ENCODE results near the gene PSEN1.

The PSEN1 gene

DNA sequence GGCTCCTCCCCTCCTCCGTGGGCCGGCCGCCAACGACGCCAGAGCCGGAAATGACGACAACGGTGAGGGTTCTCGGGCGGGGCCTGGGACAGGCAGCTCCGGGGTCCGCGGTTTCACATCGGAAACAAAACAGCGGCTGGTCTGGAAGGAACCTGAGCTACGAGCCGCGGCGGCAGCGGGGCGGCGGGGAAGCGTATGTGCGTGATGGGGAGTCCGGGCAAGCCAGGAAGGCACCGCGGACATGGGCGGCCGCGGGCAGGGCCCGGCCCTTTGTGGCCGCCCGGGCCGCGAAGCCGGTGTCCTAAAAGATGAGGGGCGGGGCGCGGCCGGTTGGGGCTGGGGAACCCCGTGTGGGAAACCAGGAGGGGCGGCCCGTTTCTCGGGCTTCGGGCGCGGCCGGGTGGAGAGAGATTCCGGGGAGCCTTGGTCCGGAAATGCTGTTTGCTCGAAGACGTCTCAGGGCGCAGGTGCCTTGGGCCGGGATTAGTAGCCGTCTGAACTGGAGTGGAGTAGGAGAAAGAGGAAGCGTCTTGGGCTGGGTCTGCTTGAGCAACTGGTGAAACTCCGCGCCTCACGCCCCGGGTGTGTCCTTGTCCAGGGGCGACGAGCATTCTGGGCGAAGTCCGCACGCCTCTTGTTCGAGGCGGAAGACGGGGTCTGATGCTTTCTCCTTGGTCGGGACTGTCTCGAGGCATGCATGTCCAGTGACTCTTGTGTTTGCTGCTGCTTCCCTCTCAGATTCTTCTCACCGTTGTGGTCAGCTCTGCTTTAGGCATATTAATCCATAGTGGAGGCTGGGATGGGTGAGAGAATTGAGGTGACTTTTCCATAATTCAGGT lies at the start of gene PSEN1:
PSEN1 (plus strand) TSS at position 121 of the 839 bp plus-strand sequence. CDS start 11,513 bp downstream, outside the sequence.
- Histone ChIP-seq H3K79me2 (ENCODE audit: insufficient read depth, low read depth) (peaks cover 39% of the 10 kb centered on the region), H3K27me3 (ENCODE audit: insufficient read depth, low read depth) (no peaks in the 10 kb centered on the region), H4K20me1 (ENCODE audit: insufficient read depth) (no peaks in the 10 kb centered on the region), H3K4me3 (IDR thresholded peaks at IDR 0.05; ENCODE audit: insufficient read depth, low read depth, low read length) (no peak within 1 kb of the TSS), H3K4me2 (peak within 1 kb of the TSS; percentile 96), H2AFZ (ENCODE audit: low read depth) (peak within 1 kb of the TSS; percentile 64), H3K4me1 (ENCODE audit: low read depth, poor library complexity, severe bottlenecking) (peaks cover 17% of the 10 kb centered on the region), H3K27ac (peak within 1 kb of the TSS; percentile 84), H3K36me3 (ENCODE audit: insufficient read depth) (no peaks in the 10 kb centered on the region), H3K9ac (peak within 1 kb of the TSS; percentile 75; the same call in 1 of the 2 replicates)
- TF ChIP-seq, protein P1, sequence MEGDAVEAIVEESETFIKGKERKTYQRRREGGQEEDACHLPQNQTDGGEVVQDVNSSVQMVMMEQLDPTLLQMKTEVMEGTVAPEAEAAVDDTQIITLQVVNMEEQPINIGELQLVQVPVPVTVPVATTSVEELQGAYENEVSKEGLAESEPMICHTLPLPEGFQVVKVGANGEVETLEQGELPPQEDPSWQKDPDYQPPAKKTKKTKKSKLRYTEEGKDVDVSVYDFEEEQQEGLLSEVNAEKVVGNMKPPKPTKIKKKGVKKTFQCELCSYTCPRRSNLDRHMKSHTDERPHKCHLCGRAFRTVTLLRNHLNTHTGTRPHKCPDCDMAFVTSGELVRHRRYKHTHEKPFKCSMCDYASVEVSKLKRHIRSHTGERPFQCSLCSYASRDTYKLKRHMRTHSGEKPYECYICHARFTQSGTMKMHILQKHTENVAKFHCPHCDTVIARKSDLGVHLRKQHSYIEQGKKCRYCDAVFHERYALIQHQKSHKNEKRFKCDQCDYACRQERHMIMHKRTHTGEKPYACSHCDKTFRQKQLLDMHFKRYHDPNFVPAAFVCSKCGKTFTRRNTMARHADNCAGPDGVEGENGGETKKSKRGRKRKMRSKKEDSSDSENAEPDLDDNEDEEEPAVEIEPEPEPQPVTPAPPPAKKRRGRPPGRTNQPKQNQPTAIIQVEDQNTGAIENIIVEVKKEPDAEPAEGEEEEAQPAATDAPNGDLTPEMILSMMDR (conservative IDR thresholded peaks at IDR 0.05; ENCODE audit: low read depth, low read length), result no peak

- H3K4me1 ChIP-seq (ENCODE audit: low read depth, poor library complexity, severe bottlenecking), result no peaks in the 10 kb centered on the region
- H3K27me3 ChIP-seq (ENCODE audit: insufficient read depth, low read depth), result no peaks in the 10 kb centered on the region
- TF ChIP-seq, protein P1 (conservative IDR thresholded peaks at IDR 0.05; ENCODE audit: low read depth, low read length), result no peak
- no peak overlapping the region for H3K4me3 ChIP-seq (IDR thresholded peaks at IDR 0.05; ENCODE audit: insufficient read depth, low read depth, low read length)
- no peak overlapping the region for H3K9ac ChIP-seq
- H2AFZ ChIP-seq (ENCODE audit: low read depth), result no peak overlapping the region
- H4K20me1 ChIP-seq (ENCODE audit: insufficient read depth), result no peaks in the 10 kb centered on the region
- no peak overlapping the region for H3K27ac ChIP-seq
- H3K36me3 ChIP-seq (ENCODE audit: insufficient read depth), result no peaks in the 10 kb centered on the region
- peaks cover 23% of the 10 kb centered on the region; the same call in 1 of the 2 replicates for H3K79me2 ChIP-seq (ENCODE audit: insufficient read depth, low read depth)
- H3K4me2 ChIP-seq, result no peak overlapping the region
Observed at GRCh38 chr14:73091044-73091443, 45.3 kb upstream of the PSEN1 start.

GRCh38 chr14:73097421-73097820 lies 38.9 kb upstream of the PSEN1 start:
- Histone ChIP-seq H2AFZ (ENCODE audit: low read depth) (no peak overlapping the region), H3K4me3 (IDR thresholded peaks at IDR 0.05; ENCODE audit: insufficient read depth, low read depth, low read length) (no peak overlapping the region), H3K79me2 (ENCODE audit: insufficient read depth, low read depth) (peaks cover 12% of the 10 kb centered on the region; the same call in 1 of the 2 replicates), H3K4me1 (ENCODE audit: low read depth, poor library complexity, severe bottlenecking) (no peaks in the 10 kb centered on the region), H3K27me3 (ENCODE audit: insufficient read depth, low read depth) (no peaks in the 10 kb centered on the region), H3K36me3 (ENCODE audit: insufficient read depth) (no peaks in the 10 kb centered on the region; the same call in 1 of the 2 replicates), H4K20me1 (ENCODE audit: insufficient read depth) (peaks cover 3% of the 10 kb centered on the region; the same call in 1 of the 2 replicates), H3K4me2 (no peak overlapping the region), H3K27ac (no peak overlapping the region), H3K9ac (no peak overlapping the region)
- TF ChIP-seq, protein P1 (conservative IDR thresholded peaks at IDR 0.05; ENCODE audit: low read depth, low read length), result no peak

GRCh38 chr14:73100334-73100733 lies 36.0 kb upstream of the PSEN1 start:
- Histone ChIP-seq H4K20me1 (ENCODE audit: insufficient read depth) (peaks cover 3% of the 10 kb centered on the region; the same call in 1 of the 2 replicates), H2AFZ (ENCODE audit: low read depth) (no peak overlapping the region), H3K27me3 (ENCODE audit: insufficient read depth, low read depth) (no peaks in the 10 kb centered on the region), H3K79me2 (ENCODE audit: insufficient read depth, low read depth) (no peaks in the 10 kb centered on the region), H3K36me3 (ENCODE audit: insufficient read depth) (no peaks in the 10 kb centered on the region; the same call in 1 of the 2 replicates), H3K27ac (no peak overlapping the region), H3K4me2 (no peak overlapping the region), H3K4me3 (IDR thresholded peaks at IDR 0.05; ENCODE audit: insufficient read depth, low read depth, low read length) (no peak overlapping the region), H3K9ac (no peak overlapping the region), H3K4me1 (ENCODE audit: low read depth, poor library complexity, severe bottlenecking) (no peaks in the 10 kb centered on the region)
- TF ChIP-seq, protein P1 (conservative IDR thresholded peaks at IDR 0.05; ENCODE audit: low read depth, low read length), result no peak
